ENCODE data around the gene SPINK5. TPM values are rescaled to one million over a fixed set of nuclear protein-coding genes. Genes with fewer than 3 reads are reported as not detected.
A peak's percentile ranks its signal among the peaks of the same experiment; 100 is the strongest.

The SPINK5 gene
- total and polyA plus RNA-seq, 4 experiments from 2014 or later = not detected

DNA sequence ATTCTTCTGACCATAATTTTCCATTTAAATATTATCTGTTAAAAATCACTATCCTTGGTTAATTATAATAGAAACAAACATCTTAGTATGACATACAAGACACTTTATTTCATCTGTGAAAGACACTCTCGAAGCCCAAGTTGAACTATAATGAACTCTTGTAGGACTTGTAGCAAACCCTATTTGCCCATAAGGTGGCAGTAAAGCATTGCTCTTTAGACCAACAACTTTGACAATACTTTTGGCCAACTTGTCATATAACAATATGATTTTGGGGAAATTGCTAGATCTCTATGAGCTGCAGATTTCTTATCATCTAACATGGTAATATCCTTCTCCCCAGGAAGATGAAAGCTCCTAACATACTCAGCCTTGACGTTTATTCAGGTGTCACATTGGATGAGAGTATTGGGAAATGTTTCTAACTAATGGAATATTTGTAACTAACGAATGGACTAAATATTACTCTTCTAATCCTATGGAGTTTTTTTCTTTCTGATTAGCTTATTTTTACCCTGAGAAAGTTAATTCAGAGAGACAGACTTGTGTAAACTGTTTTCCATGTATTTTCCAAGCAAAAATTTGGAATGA is 115.5 kb downstream of the SPINK5 start:
- intact Hi-C loops (cut with micrococcal nuclease) = loop anchor here (1.0 to 2.0 kb wide), 2 partner anchors 277 to 552 kb away; no protein-coding TSS in a partner anchor
- no peak overlapping the region for H3K27ac Mint-ChIP-seq
- DNase-seq = peak; percentile 28 to 45 (median 38)
- Histone ChIP-seq H3K36me3 (ENCODE audit: insufficient read depth, low read length) (no peaks in the 10 kb centered on the region), H3K27ac (ENCODE audit: low read depth, low read length) (no peak overlapping the region), H3K9me3 (ENCODE audit: control insufficient read depth in 1 of 2, low read length in 2 of 2) (no peaks in the 10 kb centered on the region), H3K4me1 (ENCODE audit: insufficient read depth, low read length) (no peaks in the 10 kb centered on the region), H3K27me3 (ENCODE audit: insufficient read depth, low read length) (no peaks in the 10 kb centered on the region), H3K4me3 (ENCODE audit: low read length in 2 of 2) (no peak overlapping the region)
- peaks cover 2 to 4% of the 10 kb centered on the region in 2 donors for H3K27me3 Mint-ChIP-seq
- ChIA-PET CTCF (ENCODE audit: partially characterized antibody) (interaction anchor here (0.8 to 2.3 kb wide), 10 partner anchors 10 to 856 kb away, joined by 3 to 23 read pairs (median 3); no protein-coding TSS in a partner anchor), POLR2A (ENCODE audit: partially characterized antibody) (no interaction called here)
- H3K36me3 Mint-ChIP-seq = no peaks in the 10 kb centered on the region
- H3K4me3 Mint-ChIP-seq = no peak overlapping the region
- H3K4me1 Mint-ChIP-seq = no peaks in the 10 kb centered on the region
- H3K9me3 Mint-ChIP-seq = no peaks in the 10 kb centered on the region

DNA sequence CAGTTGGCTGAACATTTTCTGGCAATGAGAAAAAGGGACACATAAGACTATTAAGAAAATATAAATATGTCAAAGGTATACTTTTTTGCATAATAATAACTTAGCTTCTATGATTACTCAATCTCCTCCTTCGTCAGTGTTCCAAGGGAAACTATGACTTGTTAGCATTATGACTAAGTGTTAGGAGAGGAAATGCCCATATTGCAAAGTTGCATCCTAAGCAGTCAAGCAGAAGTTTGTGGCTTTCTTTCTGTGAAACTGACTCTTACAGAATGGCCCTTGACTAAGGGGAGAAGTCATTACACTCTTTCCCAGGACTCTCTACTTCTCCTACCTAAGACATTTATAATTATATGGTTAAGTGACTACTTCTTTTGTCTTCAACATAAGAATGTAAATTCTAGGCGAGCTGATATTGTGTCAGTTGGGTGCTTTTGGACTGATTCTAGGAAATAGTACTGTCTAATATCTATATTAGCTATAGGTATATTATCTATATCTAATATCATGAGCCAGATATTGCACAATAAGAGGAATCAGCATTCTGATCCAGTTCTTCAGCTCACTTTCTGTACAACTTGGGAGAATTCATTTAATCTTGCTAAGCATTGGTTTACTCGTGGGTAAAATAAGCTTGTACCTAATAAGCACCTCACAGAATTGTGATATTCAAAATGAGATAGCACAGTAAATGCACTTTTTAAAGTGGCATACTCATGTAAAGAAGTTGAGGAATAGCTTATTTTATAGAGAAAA is 122.6 kb downstream of the SPINK5 start:
- no peak overlapping the region for H3K4me3 Mint-ChIP-seq
- H3K9me3 ChIP-seq (ENCODE audit: control insufficient read depth in 1 of 2, low read length in 2 of 2) = no peaks in the 10 kb centered on the region
- H3K27ac Mint-ChIP-seq = no peak overlapping the region
- no peaks in the 10 kb centered on the region for H3K9me3 Mint-ChIP-seq
- no peak overlapping the region for H3K27ac ChIP-seq (ENCODE audit: low read depth, low read length)
- no peak overlapping the region for H3K4me3 ChIP-seq (ENCODE audit: low read length in 2 of 2)
- H3K4me1 Mint-ChIP-seq = no peaks in the 10 kb centered on the region
- peaks cover 0 to 7% of the 10 kb centered on the region in 2 donors for H3K27me3 Mint-ChIP-seq
- no peaks in the 10 kb centered on the region for H3K36me3 ChIP-seq (ENCODE audit: insufficient read depth, low read length)
- ChIA-PET CTCF (ENCODE audit: partially characterized antibody) (no interaction called here), POLR2A (ENCODE audit: partially characterized antibody) (no interaction called here)
- no peak for DNase-seq
- no peaks in the 10 kb centered on the region for H3K4me1 ChIP-seq (ENCODE audit: insufficient read depth, low read length)
- intact Hi-C loops (cut with micrococcal nuclease) = no loop called here
- no peaks in the 10 kb centered on the region for H3K36me3 Mint-ChIP-seq
- H3K27me3 ChIP-seq (ENCODE audit: insufficient read depth, low read length) = no peaks in the 10 kb centered on the region

Other genes with a start within 250 kb of the SPINK5 start
- not detected for gene SPINK1, start 232.3 kb upstream of the SPINK5 start, total RNA-seq
- not detected for gene SPINK1, start 232.3 kb upstream of the SPINK5 start, polyA plus RNA-seq
- not detected for gene SCGB3A2, start 185.3 kb upstream of the SPINK5 start, total RNA-seq
- gene SCGB3A2, start 185.3 kb upstream of the SPINK5 start, polyA plus RNA-seq = not detected
- not detected for gene C5orf46, start 157.4 kb upstream of the SPINK5 start, total RNA-seq
- not detected for gene C5orf46, start 157.4 kb upstream of the SPINK5 start, polyA plus RNA-seq
- gene SPINK14, start 104.6 kb downstream of the SPINK5 start, total RNA-seq = not detected
- gene SPINK14, start 104.6 kb downstream of the SPINK5 start, polyA plus RNA-seq = not detected
- not detected for gene SPINK6, start 139.1 kb downstream of the SPINK5 start, total RNA-seq
- not detected for gene SPINK6, start 139.1 kb downstream of the SPINK5 start, polyA plus RNA-seq
- not detected for gene MARCOL, start 174.5 kb downstream of the SPINK5 start, total RNA-seq
- gene MARCOL, start 174.5 kb downstream of the SPINK5 start, polyA plus RNA-seq = not detected
- not detected for gene SPINK13, start 204.8 kb downstream of the SPINK5 start, total RNA-seq
- gene SPINK13, start 204.8 kb downstream of the SPINK5 start, polyA plus RNA-seq = not detected
- not detected for gene SPINK7, start 248.4 kb downstream of the SPINK5 start, total RNA-seq
- gene SPINK7, start 248.4 kb downstream of the SPINK5 start, polyA plus RNA-seq = not detected